ENCODE measurements around the gene CD302.

GRCh38 chr2:159797543-159798375 is at the start of gene CD302:
- TF ChIP-seq POLR2A (IDR thresholded peaks at IDR 0.05) (peak in 1 of 2 donors; percentile 22), CTCF (IDR thresholded peaks at IDR 0.05 in 4 of 5, conservative IDR thresholded peaks at IDR 0.05 in 1 of 5) (no peak)
